Stimulated activated CD8-positive, alpha-beta memory T cell treated with anti-CD3 and anti-CD28 coated beads, Interleukin-4, amount 100 ng/mL, for 4 hours (primary cell): ENCODE data around the gene DEGS2.
"Not testable (repeated sequence)": the region's sequence is repeated elsewhere in the genome, so short reads cannot be mapped to it uniquely, and the experiment has no call there.

Experiments
- DNase-seq, 2 donors: peaks; one replicate each; pipeline ENCODE4 v3.0.0-alpha.2; 2020; ENCODE audit warnings: low read depth in 2 of 2, low spot score in 1 of 2

DEGS2 gene

DNA sequence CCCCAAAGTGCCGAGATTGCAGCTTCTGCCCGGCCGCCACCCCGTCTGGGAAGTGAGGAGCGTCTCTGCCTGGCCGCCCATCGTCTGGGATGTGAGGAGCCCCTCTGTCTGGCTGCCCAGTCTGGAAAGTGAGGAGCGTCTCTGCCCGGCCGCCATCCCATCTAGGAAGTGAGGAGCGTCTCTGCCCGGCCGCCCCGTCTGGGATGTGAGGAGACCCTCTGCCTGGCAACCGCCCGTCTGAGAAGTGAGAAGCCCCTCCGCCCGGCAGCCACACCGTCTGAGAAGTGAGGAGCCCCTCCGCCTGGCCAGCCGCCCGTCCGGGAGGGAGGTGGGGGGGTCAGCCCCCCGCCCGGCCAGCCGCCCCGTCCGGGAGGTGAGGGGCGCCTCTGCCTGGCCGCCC is 21.2 kb upstream of the DEGS2 start:
- DNase-seq = not testable (repeated sequence)

DNA sequence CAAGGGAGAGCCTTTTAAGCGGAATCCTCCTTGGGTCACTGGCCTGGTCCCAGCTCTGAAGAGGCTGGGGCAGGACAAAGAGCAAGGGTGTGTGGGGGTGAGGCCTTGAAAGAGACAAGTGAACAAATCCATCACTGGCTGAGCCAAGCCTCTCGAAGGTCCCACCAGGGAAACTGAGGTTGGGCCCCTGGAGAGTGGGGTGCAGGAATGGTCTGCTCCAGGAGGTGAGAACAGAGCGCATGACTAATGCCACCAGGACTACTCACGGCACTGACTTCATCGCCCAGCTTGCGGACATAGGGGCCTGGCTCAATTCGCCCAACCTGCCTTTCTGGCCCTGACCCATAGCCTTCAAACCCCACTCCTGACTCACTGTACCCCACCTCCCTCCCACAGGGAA is 19.2 kb upstream of the DEGS2 start:
- no peak for DNase-seq

DNA sequence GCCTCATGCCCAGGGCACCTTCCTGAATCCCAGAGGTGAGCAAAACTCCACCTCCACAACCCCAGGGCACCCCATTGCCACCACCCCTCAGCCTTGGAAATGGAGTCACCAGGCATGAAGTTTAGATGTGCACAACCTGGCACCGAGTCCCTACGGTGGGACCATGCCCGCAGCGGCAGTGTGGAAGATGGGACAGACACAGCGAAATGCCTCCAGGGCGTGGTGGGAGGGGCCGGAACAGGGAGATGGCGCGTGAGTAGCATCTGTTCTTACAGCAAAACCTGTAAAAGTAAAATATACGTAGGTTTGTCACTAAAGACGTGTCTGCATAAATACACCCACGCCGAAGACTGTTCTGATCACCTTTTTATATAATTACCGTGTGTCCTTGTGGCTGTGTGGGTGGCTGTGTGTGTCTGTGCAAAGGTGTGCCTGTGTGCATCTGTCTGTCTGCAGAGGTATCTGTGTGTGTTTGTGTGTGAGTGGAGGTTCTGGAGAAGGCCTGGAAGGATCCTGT is 17.4 kb upstream of the DEGS2 start:
- DNase-seq = no peak

DNA sequence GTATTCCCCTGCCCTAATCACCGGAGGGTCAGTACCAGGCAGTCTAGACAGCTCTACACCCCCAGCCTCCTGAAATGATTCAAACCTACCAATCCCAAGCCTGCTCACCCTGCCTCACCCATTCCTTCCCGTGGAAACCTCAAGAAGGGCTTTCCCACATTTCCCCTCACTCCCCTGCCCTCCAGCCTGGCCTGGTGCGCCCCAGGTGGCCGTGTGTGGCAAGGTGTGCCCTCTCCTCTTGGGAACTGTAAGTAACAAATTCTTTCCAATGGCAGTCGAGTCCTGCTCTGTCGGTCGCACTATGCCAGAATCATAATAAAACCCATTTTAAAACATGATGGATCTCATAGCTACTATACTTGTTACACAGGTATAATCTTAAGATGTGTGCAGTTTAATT is 13.9 kb upstream of the DEGS2 start:
- no peak for DNase-seq

DNA sequence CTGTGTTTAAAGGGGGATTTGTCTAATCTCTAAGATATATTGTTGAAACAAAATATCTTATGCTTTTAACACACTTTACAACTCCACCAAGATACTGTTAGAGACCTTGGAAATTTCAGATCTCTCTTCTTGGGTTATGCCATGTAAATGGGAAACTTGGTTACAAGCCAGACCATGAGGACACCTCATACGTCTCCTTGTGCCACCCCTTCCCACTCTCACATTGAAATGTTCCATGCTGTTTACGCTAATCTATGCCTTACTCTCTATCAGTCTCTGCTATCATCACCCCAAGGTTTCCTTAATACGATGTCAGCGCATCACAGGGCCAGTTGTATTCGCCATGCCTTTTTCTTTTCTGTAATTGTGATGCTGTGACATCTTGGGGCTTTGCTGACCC is 13.4 kb upstream of the DEGS2 start:
- no peak for DNase-seq

DNA sequence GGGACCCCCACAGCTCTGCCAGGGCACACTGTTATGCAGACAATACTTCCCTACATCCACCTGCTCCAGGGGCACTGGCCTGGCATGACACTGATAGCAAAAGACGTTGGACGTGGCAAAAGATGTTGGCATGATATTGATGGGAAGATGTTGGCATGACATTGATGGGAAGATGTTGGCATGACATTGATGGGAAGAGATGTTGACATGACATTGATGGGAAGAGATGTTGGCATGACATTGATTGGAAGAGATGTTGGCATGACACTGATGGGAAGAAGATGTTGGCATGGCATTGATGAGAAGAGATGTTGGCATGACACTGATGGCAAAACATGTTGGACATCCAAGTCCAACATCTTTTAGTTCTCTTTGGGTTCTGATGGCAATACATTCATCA is 11.4 kb upstream of the DEGS2 start:
- DNase-seq = no peak

DNA sequence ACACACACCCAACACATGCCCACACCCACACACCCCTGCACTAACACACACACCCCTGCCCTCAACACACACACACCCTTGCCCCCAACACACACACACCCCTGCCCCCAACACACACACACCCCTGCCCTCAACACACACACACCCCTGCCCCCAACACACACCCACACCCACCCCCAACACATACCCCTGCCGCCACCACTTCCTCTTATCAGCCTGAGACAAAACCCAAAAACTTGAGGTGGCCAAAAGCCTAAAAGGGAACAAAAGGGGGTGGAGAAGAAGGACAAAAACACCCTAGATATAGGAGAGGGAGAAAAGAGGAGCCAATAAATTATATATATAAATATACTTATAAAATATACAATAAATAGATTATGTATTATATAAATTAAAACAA is 9.1 kb upstream of the DEGS2 start:
- no peak for DNase-seq

DNA sequence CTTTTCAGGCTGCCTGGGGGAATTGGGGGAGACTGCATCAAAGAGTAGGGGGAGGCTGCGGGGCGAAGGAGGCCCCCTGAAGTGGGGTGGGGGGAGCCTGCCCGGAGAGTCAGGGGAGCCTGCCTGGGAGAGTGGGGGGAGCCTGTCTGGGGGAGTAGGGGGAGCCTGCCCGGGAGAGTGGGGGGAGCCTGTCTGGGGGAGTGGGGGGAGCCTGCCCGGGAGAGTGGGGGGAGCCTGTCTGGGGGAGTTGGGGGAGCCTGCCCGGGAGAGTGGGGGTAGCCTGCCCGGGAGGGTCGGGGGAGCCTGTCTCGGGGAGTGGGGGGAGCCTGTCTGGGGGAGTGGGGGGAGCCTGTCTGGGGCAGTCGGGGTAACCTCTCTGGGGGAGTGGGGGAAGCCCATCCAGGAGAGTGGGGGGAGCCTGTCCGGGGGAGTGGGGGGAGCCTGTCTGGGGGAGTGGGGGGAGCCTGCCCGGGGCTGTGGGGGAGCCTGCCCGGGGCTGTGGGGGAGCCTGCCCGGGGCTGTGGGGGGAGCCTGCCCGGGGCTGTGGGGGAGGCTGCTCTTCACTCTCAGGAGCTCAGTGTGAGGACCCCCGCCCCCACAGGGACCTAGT is 6.5 kb upstream of the DEGS2 start:
- no peak for DNase-seq

DNA sequence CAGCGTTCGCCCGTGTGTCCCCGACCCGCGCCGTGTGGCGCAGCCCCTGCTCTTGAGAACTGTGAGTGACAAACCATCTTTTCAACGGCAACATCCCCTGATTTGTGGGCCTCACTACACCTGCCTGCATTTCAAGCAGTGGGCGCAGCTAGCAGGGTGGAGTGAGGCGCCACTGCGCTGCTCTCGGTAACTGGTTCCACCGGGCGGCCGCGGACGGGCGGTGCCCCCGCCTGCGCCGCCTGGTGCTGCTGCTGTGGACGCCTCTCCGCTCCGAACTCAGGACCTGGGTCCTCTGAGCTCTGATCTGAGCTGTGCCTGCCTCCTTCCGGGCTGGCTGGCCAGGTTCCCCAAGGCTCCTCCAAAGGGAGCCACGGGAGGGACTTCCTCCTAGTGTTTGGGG is 5.9 kb upstream of the DEGS2 start:
- no peak for DNase-seq

DNA sequence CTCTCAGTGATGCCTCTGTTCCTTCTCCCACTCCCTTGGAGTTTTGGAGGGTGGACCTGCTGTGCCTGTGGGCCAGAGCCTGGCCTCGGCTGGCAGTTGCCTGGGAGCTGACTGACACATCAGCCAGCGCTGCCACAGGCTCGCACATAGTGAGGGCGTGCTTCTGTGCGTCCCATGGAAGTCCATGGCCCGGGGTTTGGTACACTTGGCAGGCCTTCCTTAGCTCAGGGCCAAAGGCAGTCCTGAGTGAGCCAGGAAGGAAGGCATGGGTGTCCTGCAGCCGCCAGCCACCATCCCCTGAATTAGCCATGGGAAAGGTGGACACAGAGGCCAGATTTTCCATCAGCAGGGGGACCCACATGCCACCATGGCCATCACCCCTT is 1.1 kb upstream of the DEGS2 start:
- no peak for DNase-seq

DNA sequence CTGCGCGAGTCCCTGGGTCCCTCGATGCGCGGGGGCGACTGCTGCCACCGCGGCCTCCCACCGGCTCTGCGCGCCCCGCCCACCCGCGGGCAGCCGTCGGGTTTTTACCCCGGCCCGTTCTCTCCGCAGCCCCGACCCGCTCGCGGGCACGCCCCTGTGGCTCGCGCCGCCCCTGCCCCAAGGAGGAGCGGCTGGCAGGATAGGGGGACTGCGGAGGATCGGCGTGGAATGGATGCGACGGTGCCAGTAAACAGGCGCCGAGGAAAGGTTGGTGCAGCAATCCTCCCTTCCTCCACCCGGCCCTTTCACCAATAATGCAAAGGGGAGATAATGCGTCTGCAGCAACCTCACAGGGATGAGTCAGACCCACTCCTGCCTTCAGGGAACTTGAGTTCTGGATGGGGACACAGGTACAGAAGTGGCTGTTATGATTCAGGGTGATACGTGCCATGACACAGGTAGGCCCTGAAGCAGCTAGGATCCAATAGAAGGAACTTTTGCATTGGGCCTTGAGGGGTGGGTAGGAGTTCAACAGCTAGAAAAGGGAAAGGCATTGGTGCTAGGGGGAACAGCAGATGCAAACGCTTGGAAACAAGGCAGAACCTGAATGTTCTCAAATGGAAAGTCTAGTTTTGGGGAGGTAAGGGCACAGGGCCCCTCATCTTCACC is 554 bp upstream of the DEGS2 start:
- DNase-seq = no peak

DNA sequence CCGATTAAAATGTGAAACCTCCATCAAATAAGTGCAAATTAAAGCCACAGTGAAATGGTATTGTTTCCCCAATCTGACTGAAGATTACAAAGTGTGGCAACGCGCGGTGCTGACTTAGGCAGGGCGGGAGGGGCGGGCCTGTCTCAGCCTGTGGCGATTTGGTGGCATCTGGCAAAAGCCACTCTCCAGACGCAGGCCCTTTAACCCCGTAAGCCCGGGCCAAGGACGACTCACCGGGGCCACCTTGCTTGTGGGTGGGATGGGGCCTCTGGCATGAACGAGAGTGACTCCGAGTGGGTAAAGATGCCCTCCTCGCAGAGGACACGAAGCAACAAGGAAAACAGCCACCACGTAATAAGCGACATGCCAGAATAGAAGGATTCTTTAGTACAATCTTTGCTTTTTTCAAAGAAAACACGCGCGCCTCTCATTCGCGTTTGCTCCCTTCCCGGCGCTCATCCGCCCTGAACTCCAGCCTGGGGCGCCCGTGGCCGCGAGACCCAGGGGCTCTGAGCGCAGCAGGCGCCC is 815 bp downstream of the DEGS2 start:
- DNase-seq = no peak

DNA sequence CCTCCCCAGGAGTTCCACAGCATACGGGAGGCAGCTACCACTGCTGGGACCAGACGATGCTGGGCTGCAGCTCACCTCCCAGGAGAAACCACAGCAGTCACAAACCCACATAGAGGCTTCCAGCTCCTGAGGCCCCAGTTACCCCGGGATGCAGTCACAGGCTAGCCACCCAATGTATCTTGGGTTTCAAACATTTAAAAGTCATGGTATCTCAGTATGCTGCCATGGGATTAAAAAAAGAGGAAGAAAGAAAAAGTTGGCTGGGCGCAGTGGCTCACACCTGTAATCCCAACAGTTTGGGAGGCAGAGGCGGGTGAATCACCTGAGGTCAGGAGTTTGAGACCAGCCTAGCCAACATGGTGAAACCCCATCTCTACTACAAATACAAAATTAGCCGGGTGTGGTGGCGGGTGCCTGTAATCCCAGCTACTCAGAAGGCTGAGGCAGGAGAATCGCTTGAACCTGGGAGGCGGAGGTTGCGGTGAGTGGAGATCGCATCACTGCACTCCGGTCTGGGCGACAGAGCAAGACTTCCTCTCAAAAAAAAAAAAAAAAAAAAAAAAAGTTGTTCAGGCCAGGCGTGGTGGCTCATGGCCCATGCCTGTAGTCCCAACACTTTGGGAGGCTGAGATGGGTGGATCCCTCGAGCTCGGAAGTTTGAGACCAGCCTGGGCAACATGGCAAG is 1.8 kb downstream of the DEGS2 start:
- not testable (repeated sequence) for DNase-seq

DNA sequence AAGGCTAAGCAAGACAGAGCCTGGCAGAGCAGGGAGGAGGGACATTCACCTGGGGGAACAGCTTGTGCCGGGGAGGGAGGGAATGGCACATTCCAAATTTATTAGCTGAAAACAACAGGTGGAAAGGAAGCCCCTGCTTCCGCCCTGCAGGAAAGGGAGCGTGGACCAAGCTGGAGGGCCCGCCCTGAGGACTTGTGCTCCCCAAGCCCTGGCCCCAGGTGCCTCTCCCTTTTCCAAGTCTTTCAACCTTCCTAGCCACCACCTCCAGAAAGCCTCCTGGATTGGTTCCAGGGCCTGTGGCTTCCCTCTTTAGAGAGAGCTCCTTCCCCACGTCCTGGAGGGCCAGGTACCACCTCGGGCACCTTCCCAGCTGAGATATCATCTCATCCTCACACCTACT is 2.7 kb downstream of the DEGS2 start:
- DNase-seq = no peak

DNA sequence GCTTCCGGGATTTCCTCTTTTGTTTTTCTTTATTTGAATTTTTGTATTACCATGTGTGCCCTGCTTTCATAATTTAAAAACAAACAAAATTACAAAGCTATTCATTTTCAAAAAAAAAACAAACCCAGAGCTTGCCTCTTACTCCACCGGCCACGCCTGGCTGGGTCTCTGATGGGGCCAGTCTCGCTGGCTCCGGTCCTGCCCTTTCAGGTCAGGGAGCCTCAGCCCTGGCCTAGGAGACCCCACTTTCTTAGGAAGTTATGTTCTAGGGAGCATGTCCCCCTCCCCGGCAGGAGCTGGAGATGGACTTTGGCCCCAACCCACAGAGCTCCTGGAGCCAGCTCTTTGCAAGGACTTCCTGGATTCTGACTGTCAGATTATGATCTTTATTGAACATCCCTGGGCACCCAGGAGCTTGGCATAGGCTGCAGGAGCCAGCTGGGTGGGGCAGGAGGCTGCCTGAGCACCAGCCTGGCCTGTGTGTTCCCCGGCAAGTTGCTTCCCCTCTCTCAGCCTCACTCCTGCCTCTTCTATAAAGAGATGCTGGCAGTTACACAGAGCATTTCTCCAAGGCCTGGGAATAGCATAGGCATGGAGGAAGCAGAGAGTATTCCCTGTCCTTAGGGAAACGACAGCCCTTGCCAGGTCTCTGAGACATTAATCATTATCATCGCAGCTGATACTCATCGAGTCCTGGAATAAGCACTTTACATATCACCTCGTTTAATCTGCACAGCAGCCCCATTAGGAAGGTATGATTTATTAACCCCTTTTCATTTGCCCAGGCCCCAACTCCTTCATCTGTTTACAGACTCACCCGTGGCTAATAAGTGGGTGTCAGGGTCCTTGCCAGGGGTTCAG is 3.5 kb downstream of the DEGS2 start:
- DNase-seq = no peak

DNA sequence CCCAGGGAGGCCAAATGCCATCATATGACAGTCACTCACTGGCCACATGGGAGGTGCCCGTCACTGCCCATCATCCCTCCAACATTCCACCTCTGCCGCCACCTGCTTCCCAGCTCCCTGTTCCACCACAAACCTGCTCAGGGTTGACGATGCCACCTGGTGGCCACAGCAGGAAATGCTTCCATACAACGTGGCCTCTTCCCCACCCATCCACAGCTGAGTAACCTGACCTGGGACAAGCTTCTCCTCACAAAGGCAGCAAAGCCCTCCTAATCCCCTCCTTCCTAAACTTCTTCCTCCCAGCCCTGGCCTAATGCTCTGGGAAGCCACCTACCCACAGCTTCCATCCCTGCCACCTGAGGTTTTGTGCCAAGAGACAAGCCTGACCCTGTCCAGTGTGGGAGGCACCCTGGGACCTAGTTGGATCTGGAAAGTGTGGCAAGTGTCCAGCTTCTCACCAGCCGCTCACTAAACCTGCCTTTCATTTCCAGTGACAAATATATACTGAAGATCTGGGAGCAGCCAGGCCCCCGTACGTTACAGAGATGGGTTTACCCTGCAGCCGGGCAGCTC is 4.3 kb downstream of the DEGS2 start:
- no peak for DNase-seq

DNA sequence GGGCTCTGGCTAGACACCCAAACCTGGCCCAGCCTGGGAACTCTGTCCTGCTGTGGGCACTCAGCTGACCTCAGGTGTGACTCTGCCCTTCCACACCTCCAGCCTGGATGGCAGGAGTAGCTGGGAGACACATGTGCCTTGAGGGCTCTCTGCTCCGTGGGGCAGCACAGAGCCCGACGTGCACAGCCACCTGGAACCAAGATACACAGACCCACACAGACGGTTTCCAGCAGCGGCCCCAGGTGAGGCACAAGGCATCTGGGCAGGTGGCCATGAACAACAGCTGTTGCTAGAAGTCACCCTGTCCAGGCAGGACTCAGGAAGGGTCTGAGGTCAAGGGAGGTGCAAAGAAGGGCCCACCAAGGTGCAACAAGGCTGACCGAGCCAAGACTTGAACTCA is 5.9 kb downstream of the DEGS2 start:
- DNase-seq = no peak

DNA sequence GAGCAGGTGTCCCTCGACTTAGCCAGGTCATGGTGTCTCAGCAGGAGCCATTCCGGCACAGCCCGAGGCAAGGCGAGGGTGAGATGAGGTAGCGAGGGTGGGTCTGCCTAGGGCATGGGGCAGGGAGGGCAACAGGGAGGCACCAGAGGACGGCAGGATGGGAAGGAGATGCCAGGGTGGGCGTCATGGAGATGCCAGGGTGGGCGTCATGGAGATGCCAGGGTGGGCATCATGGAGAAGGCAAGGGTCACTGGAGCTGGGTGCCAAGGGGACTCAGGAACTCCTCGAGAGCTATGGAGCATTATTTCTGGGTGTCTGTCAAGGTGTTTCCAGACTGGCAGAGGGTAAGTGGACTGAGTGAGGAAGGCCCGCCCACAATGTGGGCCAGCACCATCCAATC is 7.4 kb downstream of the DEGS2 start:
- DNase-seq = no peak

DNA sequence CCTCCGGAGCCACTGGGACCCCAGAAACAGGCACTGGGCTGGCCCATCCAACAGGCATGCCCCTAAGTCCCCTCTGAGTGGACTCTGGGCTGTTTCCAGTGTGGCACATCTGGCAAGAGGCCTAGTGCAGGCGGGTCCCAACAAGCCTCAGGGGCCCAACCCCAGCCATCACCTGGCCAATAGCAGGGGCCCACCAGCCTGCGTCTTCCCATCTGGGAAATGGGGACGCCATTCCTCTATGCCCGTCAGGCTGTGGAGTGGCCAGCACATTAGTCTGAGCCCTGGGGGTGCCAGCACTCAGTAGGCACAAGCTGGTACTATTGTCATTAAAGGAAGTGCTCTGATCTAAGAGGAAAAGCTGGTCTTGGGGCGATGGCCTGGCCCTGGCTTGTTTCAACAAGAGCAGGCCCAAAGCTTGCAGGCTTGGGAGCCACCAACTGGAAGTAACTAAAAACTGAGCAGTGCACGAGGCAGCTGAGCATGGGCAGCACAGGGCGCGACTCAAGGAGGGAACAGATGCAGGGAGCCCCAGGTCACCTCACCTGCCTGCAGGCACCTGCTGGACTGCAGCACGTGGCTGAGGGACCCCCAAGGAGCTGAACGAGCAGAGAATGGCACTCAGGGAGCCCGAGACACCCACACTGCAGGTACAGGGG is 8.4 kb downstream of the DEGS2 start:
- no peak for DNase-seq

DNA sequence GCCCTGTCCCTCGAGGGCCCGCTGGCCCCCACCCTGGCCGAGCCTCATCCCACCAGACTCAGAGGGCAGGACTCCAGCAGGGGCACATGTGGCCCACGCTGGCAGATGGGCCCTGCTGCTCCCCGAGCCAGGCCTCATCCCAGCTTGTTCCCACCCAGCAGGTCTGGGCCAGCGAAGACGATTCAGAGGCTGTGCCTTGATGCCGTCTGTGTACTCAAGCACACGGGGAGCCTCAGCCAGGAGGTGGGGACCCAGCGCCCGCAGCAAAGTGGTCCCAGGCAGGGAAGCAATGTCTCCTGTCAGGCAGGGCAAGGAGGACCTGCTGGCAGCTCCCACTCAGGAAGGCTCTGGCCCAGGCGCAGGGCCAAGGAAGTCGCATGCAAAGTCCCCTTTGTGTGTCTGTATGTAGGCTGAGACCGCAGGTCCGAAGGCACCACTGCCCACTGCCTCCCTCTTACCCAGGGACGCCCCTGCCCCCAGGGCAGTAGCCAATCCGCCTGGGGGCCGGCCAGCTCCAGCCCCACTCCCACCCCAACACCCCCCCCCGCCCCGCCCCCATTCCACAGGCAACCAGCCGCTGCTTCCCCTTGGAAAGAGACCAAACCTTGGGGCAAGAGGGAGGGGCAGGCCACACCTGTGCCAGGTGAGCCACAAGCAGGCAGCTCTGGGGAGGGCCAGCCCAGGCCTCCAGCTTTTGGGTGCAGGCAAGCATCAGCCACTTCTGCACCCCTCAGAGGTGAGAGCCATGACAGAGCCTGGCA is 9.4 kb downstream of the DEGS2 start:
- no peak for DNase-seq
